Testis (tissue), 2 donors: ENCODE results near the gene USP19.

Experiments used
- CTCF ChIP-seq, 3 experiments: fragments of 450-650 bp in 2 of 3; fragments of 200-600 bp in 1 of 3; sonication (generic) in 1 of 3; IDR thresholded peaks; one replicate each; pipeline ENCODE4 v1.5.1; 2016 to 2019; ENCODE audit warnings: antibody characterized with exemption in 3 of 3, mild to moderate bottlenecking in 2 of 3, moderate library complexity in 1 of 3
- POLR2A ChIP-seq: fragments of 450-650 bp; IDR thresholded peaks from one replicate; pipeline ENCODE4 v1.6.1; 2017; ENCODE audit warnings: antibody characterized with exemption, mild to moderate bottlenecking, moderate library complexity

GRCh38 chr3:49158103-49158709 lies 37.6 kb upstream of the USP19 start:
- no peak for TF ChIP-seq CTCF (IDR thresholded peaks at IDR 0.05)
- no peak for TF ChIP-seq POLR2A
